IPS-15b (cell line): Measurements from ENCODE around the gene ZC3H18.
"Not testable (repeated sequence)": the region's sequence is repeated elsewhere in the genome, so short reads cannot be mapped to it uniquely, and the experiment has no call there.

Experiments
- H3K27me3 ChIP-seq: one replicate; pipeline ENCODE4 v1.6.1; 2013; ENCODE audit warnings: low read length; ENCODE audit not compliant: control insufficient read depth, insufficient read depth
- H3K36me3 ChIP-seq: one replicate; pipeline ENCODE4 v1.6.1; 2013; ENCODE audit warnings: low read length; ENCODE audit not compliant: control insufficient read depth, insufficient read depth
- H3K4me1 ChIP-seq: one replicate; pipeline ENCODE4 v1.6.1; 2013; ENCODE audit warnings: mild to moderate bottlenecking, low read length; ENCODE audit not compliant: control insufficient read depth, insufficient read depth
- H3K4me3 ChIP-seq: one replicate; pipeline ENCODE4 v1.5.1; 2013; ENCODE audit warnings: low read depth, low read length
- H3K9ac ChIP-seq: one replicate; pipeline ENCODE4 v1.6.1; 2013; ENCODE audit warnings: low read depth, mild to moderate bottlenecking, low read length
- H3K9me3 ChIP-seq: one replicate; pipeline ENCODE4 v1.6.1; 2013; ENCODE audit warnings: mild to moderate bottlenecking, low read length; ENCODE audit not compliant: control insufficient read depth, insufficient read depth

ZC3H18 gene

DNA sequence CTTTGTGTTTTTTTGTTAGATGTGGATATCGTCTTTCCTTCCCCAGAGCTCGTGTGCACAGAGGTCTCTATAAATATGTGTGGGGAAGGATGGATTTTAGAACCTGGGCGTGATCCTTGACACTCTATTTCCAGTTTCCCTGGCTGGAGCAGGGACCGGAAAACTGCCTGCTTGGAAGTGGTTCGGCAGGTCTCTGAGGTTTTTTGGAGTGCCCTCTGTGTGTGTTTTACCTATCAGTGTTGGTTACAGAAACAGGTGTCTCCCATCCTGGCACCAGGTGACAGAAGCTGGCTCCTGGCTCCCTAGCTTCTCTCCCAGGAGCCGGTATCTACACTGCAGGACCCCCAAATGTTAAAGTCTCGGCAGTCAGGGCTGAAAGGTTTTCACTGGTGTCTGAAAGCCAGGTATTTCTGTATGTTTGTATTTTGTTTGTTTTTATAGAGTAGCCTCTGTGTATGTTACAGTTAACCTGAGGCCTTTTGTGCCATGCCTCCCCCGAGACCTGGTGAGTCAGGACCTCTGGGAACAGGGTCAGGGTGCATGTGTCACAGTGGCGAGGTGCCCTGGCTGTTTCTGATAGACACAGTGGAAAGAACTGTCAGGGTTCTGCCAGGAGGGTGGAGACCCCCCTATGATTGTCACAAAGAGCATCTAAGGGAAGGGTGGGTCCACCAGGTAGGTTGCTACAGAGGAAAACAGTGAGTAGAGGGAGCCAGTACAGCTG, 31.3 kb downstream of the ZC3H18 start:
- Histone ChIP-seq H3K27me3 (no peaks in the 10 kb centered on the region), H3K9me3 (no peaks in the 10 kb centered on the region), H3K9ac (no peak overlapping the region), H3K36me3 (peaks cover 46% of the 10 kb centered on the region), H3K4me3 (no peak overlapping the region), H3K4me1 (no peaks in the 10 kb centered on the region)

DNA sequence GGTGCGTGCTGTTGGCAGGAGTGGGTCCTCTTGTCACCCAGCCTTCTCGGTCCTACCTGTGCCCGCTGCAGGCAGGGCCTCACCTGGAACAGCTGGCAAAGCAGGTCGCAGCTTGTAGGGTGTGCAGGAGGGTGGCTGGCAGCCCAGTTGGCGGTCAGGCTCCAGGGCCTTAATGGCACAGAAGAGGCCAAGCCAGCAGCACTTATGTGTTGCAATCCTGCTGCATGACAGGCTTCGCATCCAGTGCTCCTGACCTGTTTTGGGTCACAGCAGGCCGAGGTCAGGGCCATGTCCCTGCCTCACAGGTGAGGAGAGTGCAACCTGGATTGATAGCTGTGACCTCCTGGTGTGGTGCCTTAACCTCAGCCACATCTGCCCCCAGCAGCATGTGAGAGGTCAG, 31.9 kb downstream of the ZC3H18 start:
- no peaks in the 10 kb centered on the region for H3K27me3 ChIP-seq
- H3K4me1 ChIP-seq: no peaks in the 10 kb centered on the region
- no peak overlapping the region for H3K4me3 ChIP-seq
- peaks cover 48% of the 10 kb centered on the region for H3K36me3 ChIP-seq
- H3K9me3 ChIP-seq: no peaks in the 10 kb centered on the region
- no peak overlapping the region for H3K9ac ChIP-seq

DNA sequence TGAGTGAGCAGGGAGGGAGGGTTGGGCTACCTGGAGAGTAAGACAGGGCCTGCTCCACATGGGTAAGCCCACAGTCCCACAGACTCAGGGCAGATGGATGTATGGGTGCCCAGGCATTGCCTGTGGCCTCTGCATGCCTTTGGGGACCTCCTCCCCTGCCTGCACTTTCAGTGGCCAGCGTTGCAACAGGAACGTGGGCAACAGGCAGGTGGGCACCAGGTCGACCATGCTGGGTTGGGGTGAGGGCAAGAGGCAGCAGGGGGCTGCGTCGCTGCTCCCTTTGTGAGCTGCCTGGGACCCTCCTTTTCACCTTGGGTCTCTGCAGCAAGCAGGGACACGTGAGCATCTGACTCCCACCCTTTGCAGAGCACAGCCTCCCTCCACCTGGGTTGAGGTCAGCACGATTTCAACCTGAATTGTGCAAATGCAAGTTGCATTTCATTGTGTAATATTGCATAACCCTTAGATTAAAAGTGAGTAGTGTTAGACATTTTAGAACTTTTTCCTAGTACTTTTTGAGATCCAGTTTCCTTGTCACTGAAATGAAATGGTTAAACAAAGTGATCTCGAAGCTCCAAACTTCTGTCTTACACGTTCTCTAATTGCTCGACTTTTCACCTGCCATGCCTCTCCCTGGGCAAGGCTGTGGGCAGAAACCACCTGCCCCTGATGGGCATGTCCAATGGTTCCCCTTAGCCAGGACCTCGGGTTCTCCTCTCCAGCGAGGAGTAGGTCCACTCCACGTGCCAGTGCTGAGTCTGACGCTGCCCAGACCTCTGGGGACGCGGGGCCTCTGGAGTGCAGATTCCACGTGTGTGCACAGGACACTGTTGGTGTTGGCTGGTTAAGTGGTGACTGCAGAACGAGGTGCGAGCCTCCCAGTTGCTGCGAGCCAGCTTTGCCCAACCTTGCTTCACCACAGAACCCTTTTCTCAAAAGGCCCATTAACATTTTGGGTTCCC, 35.3 kb downstream of the ZC3H18 start:
- Histone ChIP-seq H3K4me3 (no peak overlapping the region), H3K27me3 (no peaks in the 10 kb centered on the region), H3K9ac (no peak overlapping the region), H3K9me3 (no peaks in the 10 kb centered on the region), H3K4me1 (no peaks in the 10 kb centered on the region), H3K36me3 (peaks cover 30% of the 10 kb centered on the region)

DNA sequence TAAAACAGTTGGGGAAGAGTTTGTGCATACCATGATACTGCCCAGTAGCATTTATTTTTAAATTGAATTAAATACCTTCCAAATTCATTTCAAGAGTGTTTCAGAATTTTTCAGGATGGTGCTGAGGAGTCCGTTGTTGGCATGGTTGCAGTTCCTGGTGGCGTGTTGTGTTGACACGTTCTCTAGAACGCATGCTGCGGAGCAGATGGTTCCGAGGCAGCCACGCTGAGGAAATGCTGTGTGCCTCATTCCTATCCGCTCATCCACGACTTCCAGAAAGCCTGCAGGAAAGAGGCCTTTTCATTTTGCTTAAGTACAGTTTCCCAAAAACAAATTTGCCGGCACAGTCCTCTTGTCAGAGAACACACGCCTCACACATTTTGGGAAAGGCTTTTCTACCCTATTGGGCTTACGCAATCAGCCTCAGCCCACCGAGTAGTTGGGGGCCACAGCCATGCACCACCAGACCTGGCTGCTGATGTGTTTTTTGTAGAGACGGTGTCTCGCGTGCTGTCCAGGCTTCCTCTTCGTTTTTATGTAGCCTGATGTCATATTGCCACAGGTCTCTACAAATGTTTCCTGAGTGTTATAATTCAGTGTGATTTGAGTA, 36.0 kb downstream of the ZC3H18 start:
- Histone ChIP-seq H3K4me1 (peaks cover 4% of the 10 kb centered on the region), H3K4me3 (no peak overlapping the region), H3K9me3 (no peaks in the 10 kb centered on the region), H3K27me3 (no peaks in the 10 kb centered on the region), H3K36me3 (peaks cover 25% of the 10 kb centered on the region), H3K9ac (no peak overlapping the region)

DNA sequence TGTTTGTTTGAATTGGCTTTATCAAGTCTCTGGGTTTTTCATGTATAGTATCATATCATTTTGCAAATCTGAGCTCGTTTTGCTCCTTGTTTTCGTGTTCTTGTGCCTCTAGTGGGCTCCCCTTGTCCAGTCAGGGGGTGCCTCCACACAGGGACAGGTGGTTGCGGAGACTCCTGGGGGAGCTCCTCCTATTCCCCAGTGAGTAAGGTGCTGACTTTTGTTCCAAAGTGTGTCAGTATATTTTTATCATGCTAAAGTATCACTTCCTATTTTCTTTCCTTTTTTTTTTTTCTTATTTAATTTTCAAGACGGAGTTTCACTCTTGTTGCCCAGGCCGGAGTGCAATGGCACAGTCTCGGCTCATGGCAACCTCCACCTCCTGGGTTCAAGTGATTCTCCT, 37.9 kb downstream of the ZC3H18 start:
- no peak overlapping the region for H3K4me3 ChIP-seq
- peaks cover 4% of the 10 kb centered on the region for H3K4me1 ChIP-seq
- H3K9ac ChIP-seq: no peak overlapping the region
- H3K9me3 ChIP-seq: no peaks in the 10 kb centered on the region
- H3K36me3 ChIP-seq: peaks cover 15% of the 10 kb centered on the region
- no peaks in the 10 kb centered on the region for H3K27me3 ChIP-seq

DNA sequence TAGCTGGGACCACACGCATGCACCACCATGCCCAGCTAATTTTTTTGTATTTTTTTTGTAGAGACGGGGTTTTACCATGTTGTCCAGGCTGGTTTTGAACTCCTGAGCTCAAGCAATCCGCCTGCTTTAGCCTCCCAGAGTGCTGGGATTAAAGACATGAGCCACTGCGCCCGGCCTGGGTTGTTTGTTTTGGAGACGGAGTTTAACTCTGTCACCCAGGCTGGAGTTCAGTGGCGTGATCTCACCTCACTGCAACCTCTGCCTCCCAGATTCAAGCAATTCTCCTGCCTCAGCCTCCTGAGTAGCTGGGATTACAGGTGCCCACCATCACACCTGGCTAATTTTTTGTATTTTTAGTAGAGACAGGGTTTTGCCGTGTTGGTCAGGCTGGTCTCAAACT, 39.2 kb downstream of the ZC3H18 start:
- H3K27me3 ChIP-seq, H3K9me3 ChIP-seq, H3K4me3 ChIP-seq, H3K9ac ChIP-seq, H3K4me1 ChIP-seq: not testable (repeated sequence)
- H3K36me3 ChIP-seq: peaks cover 19% of the 10 kb centered on the region

DNA sequence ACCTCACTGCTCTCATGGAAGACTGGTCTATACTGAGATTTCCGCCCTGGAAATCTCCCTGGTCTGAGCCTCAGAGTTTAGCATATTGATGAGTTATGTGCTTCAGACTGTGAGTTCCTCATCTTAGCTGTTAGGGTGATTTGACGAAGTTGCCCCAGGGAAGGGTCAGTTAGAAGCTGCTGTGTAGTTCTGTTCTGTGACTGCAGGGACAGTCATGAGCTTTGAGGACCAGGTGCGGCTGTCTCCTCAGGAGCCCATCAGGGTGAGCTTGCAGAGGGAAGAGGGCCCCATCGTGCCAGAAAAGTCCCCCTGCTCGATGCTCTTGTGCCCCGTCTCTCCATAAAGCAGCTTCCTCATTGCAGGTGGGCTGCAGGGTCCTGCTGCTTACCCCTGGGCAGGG, 39.9 kb downstream of the ZC3H18 start:
- H3K36me3 ChIP-seq: peaks cover 18% of the 10 kb centered on the region
- H3K9me3 ChIP-seq: no peaks in the 10 kb centered on the region
- H3K9ac ChIP-seq: peak overlapping the region; percentile 47
- no peak overlapping the region for H3K4me3 ChIP-seq
- H3K4me1 ChIP-seq: peaks cover 4% of the 10 kb centered on the region
- no peaks in the 10 kb centered on the region for H3K27me3 ChIP-seq

DNA sequence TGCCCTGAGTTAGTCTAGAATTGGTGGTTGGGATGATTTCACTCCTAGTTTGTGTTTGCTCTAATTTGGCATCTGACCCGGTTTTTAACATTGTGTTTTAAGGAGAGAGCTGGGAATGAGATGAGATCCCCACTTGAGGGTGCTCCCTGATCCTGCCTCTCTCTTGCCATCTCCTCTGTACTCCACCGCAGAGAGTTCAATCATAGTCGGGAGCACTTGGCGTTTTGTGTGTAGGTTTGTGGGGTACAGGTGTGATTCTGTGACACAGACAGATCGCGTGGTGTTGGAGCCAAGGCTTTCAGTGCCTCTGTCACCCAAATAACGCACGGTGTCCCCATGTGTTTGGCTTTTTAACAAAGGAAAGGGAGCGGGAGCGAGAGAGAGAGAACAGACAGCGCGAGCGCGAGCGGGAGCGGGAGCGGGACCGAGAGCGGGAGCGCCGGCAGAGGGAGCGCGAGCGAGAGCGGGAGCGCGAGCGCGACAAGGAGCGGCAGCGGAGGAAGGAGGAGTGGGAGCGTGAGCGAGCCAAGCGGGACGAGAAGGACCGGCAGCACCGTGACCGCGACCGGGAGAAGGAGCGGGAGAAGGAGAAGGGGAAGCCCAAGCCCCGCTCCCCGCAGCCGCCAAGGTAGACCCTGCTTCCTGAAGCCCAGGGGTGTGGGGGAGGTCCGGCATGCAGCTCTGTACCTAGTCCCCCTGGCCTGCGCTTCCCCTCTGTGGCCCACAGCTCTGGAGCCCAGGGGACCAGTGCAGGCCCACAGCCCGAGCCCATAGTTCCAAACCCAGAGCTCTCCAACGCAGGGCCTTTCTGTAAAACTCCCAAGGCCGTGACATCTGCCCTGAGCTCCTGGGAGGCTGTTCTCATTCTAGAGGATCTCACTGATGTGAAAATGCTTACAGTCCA, 41.0 kb downstream of the ZC3H18 start:
- peaks cover 4% of the 10 kb centered on the region for H3K4me1 ChIP-seq
- no peaks in the 10 kb centered on the region for H3K9me3 ChIP-seq
- peak overlapping the region; percentile 41 for H3K9ac ChIP-seq
- H3K27me3 ChIP-seq: no peaks in the 10 kb centered on the region
- H3K4me3 ChIP-seq: peak overlapping the region; percentile 43
- peaks cover 19% of the 10 kb centered on the region for H3K36me3 ChIP-seq

DNA sequence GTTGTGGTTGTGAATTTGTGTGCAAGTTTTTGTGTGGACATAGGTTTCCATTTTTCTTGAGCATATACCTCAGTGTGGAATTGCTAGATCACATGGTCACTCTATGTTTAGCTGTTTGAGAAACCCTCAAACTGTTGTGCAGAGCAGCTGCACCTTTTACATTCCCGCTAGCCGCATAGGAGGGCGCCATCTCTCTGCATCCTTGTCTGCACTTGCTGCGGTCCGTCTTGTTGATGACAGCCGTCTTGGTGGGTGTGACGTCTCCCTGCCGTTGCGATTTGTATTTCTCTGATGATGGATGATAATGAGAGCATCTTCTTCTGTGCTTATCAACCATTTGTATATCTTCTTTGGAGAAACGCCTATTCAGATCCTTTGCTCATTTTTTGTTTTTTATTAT, 43.1 kb downstream of the ZC3H18 start:
- H3K9me3 ChIP-seq: no peaks in the 10 kb centered on the region
- H3K4me1 ChIP-seq: peaks cover 4% of the 10 kb centered on the region
- H3K4me3 ChIP-seq: no peak overlapping the region
- H3K9ac ChIP-seq: no peak overlapping the region
- peaks cover 15% of the 10 kb centered on the region for H3K36me3 ChIP-seq
- no peaks in the 10 kb centered on the region for H3K27me3 ChIP-seq

DNA sequence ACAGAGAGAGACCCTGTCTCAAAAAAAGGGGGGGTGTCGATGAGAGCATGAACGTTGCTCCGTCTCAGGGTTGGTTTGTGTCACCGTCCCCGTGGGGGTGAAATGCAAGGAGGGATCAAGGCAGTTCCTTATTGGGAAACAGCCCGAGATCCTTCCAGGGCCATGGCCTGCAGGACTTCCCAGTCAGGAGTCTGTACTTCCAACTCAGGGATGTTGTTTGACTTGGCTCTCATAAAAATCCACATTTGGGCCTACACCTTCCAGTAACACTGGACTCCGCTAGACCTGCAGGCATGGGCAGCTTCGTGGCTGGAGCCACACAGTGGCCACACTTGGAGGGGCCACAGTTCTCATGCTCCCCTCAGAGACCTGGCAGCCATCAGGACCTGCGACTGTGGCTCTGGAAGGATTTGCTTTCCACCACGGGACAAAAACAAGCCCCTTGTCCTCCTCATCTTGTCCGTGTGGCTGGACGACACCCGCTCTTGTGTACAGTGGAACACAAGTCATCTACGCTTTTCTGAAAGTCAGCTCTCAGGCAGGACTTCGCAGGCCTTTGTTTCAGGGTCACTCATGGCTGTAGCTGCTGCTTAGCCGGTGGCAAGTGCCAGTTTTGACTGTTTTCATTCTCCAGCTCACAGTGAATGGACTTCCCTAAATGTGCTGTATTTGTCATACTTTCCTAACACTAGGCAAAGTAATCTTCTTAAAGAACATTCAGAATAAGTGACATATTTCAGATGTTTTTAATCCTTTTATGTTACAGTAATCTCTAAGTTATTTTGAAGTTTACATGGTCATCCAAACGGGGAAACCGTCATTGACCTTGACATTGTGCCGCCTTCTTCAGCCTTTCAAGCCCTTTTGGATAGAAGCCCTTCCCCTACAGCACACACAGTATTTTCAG, 44.0 kb downstream of the ZC3H18 start:
- peak overlapping the region; percentile 2 for H3K9ac ChIP-seq
- no peaks in the 10 kb centered on the region for H3K27me3 ChIP-seq
- H3K9me3 ChIP-seq: no peaks in the 10 kb centered on the region
- no peak overlapping the region for H3K4me3 ChIP-seq
- peaks cover 19% of the 10 kb centered on the region for H3K36me3 ChIP-seq
- peaks cover 4% of the 10 kb centered on the region for H3K4me1 ChIP-seq
